Smooth muscle cell (in vitro differentiated cells): Measurements from ENCODE around the gene AGBL5. TPM values are rescaled to one million over a fixed set of nuclear protein-coding genes. Genes with fewer than 3 reads are reported as not detected.

Source experiments
- DNase-seq: peaks from one replicate; lab custom pipeline; 2025; ENCODE audit not compliant: unreplicated experiment; lab: John Stamatoyannopoulos, UW
- H2AFZ ChIP-seq: fragments of 200-600 bp; sonication (generic); 2 replicates; pipeline ENCODE4 v1.6.0; 2016; ENCODE audit warnings: antibody characterized with exemption, low read depth, mild to moderate bottlenecking
- H3F3A ChIP-seq: fragments of 200-600 bp; sonication (generic); 2 replicates; pipeline ENCODE4 v1.6.0; 2017; ENCODE audit warnings: antibody characterized with exemption, low read depth
- H3K27ac ChIP-seq: fragments of 200-600 bp; sonication (generic); 2 replicates; pipeline ENCODE4 v1.5.1; 2016; ENCODE audit warnings: low read depth, mild to moderate bottlenecking
- H3K27me3 ChIP-seq: fragments of 200-600 bp; sonication (generic); 2 replicates; pipeline ENCODE4 v1.6.1; 2016; ENCODE audit warnings: low read depth, mild to moderate bottlenecking
- H3K36me3 ChIP-seq: fragments of 200-600 bp; sonication (generic); 2 replicates; pipeline ENCODE4 v1.5.1; 2016; ENCODE audit warnings: low read depth
- H3K4me1 ChIP-seq: fragments of 200-600 bp; sonication (generic); 2 replicates; pipeline ENCODE4 v1.5.1; 2016; ENCODE audit warnings: low read depth
- H3K4me2 ChIP-seq: fragments of 200-600 bp; sonication (generic); 2 replicates; pipeline ENCODE4 v1.6.0; 2016; ENCODE audit warnings: mild to moderate bottlenecking
- H3K4me3 ChIP-seq: fragments of 200-600 bp; sonication (generic); 2 replicates; pipeline ENCODE4 v1.5.1; 2016; ENCODE audit warnings: mild to moderate bottlenecking
- H3K79me2 ChIP-seq: fragments of 200-600 bp; sonication (generic); 2 replicates; pipeline ENCODE4 v1.6.0; 2016; ENCODE audit warnings: low read depth, mild to moderate bottlenecking
- H3K9ac ChIP-seq: fragments of 200-600 bp; sonication (generic); 2 replicates; pipeline ENCODE4 v1.6.0; 2016; ENCODE audit warnings: low read depth
- H3K9me3 ChIP-seq: fragments of 200-600 bp; sonication (generic); replicated peaks from 2 replicates; pipeline ENCODE4 v1.5.1; 2016; ENCODE audit warnings: low read depth
- H4K20me1 ChIP-seq: fragments of 200-600 bp; sonication (generic); 2 replicates; pipeline ENCODE4 v1.6.0; 2016; ENCODE audit warnings: low read depth
- CTCF ChIP-seq: fragments of 200-600 bp; sonication (generic); IDR thresholded peaks from 2 replicates; pipeline ENCODE4 v1.5.1; 2017; ENCODE audit warnings: borderline replicate concordance, mild to moderate bottlenecking, antibody characterized with exemption; ENCODE audit not compliant: insufficient read depth, poor library complexity, severe bottlenecking
- WGBS: methylation state at CpG from one replicate; pipeline ENCODE4 v1.1.7; 2016; ENCODE audit warnings: low lambda C conversion rate; 5-methylcytosine and 5-hydroxymethylcytosine counted together
- polyA plus RNA-seq: library from polyadenylated mRNA; unstranded; fragments of >200 nt; fragmentation: Nextera tagmentation; extraction: Ambion mirVana; gene quantifications from 2 replicates; pipeline ENCODE4 v1.2.1, GENCODE V29; 2016
- total RNA-seq: library from RNA; depleted of rRNA; stranded (reverse); fragments of >200 nt; gene quantifications from 2 replicates; pipeline ENCODE4 v1.2.3, GENCODE V29; 2014

The AGBL5 gene
- total and polyA plus RNA-seq, 2 experiments from 2014 or later, result 13.7 to 17.1 TPM

- Histone ChIP-seq H3K4me1 (peaks cover 21% of the 10 kb centered on the region), H4K20me1 (peaks cover 47% of the 10 kb centered on the region), H2AFZ (peak overlapping the region; percentile 26), H3K27me3 (no peaks in the 10 kb centered on the region), H3K27ac (peak overlapping the region; percentile 79), H3K36me3 (no peaks in the 10 kb centered on the region), H3K4me2 (peak overlapping the region; percentile 95), H3K9me3 (no peaks in the 10 kb centered on the region), H3K9ac (peak overlapping the region; percentile 92), H3F3A (peaks cover 20% of the 10 kb centered on the region), H3K4me3 (peak overlapping the region; percentile 91), H3K79me2 (peaks cover 50% of the 10 kb centered on the region)
- no peak for DNase-seq
- 8% methylated on average over 11 of the region's 11 CpGs for WGBS
- no peak for TF ChIP-seq CTCF
Observed at GRCh38 chr2:27070653-27071276, 19.3 kb downstream of the AGBL5 start.

GRCh38 chr2:27071277-27071989 lies 20.0 kb downstream of the AGBL5 start, which contains the start of gene OST4:
OST4 (minus strand) TSS chr2:27071654.
- Histone ChIP-seq H3K9me3 (no peaks in the 10 kb centered on the region), H3K4me1 (peaks cover 21% of the 10 kb centered on the region)
- WGBS, result 6% methylated on average over 64 of the region's 86 CpGs

GRCh38 chr2:27071990-27072830 lies 20.7 kb downstream of the AGBL5 start:
- peak overlapping the region; percentile 55 for H3K9ac ChIP-seq

More at GRCh38 chr2:27071277-27071989, 20.0 kb downstream of the AGBL5 start, which contains the start of gene OST4:
- Histone ChIP-seq H3K36me3 (no peaks in the 10 kb centered on the region), H3K9ac (peak within 1 kb of the TSS; percentile 92), H3K79me2 (peaks cover 48% of the 10 kb centered on the region), H3F3A (peaks cover 25% of the 10 kb centered on the region), H3K27me3 (no peaks in the 10 kb centered on the region), H2AFZ (peak within 1 kb of the TSS; percentile 26), H3K27ac (peak within 1 kb of the TSS; percentile 79), H3K4me2 (peak within 1 kb of the TSS; percentile 95), H3K4me3 (peak within 1 kb of the TSS; percentile 91), H4K20me1 (peaks cover 41% of the 10 kb centered on the region)
- TF ChIP-seq CTCF, result no peak
- DNase-seq, result peak; percentile 76

More at GRCh38 chr2:27071990-27072830, 20.7 kb downstream of the AGBL5 start:
- Histone ChIP-seq H4K20me1 (peaks cover 34% of the 10 kb centered on the region), H3F3A (peaks cover 28% of the 10 kb centered on the region), H3K4me1 (peaks cover 21% of the 10 kb centered on the region), H3K9me3 (no peaks in the 10 kb centered on the region), H3K79me2 (peaks cover 40% of the 10 kb centered on the region), H3K4me2 (peak overlapping the region; percentile 95), H3K4me3 (peak overlapping the region; percentile 91), H2AFZ (peak overlapping the region; percentile 1), H3K27ac (peak overlapping the region; percentile 79), H3K27me3 (no peaks in the 10 kb centered on the region), H3K36me3 (no peaks in the 10 kb centered on the region)
- 3% methylated on average over 26 of the region's 34 CpGs for WGBS
- no peak for TF ChIP-seq CTCF
- DNase-seq, result peak; percentile 76
